ENCODE measurements around the gene CATSPERZ. TPM values are rescaled to one million over a fixed set of nuclear protein-coding genes. Genes with fewer than 3 reads are reported as not detected.
A peak's percentile ranks its signal among the peaks of the same experiment; 100 is the strongest.

CATSPERZ gene
- total and polyA plus RNA-seq, 2 of the 8 experiments (the other 6 are each of a cell fraction or from before 2014, with no cell fraction given) = 0.77 TPM; not detected in 1

GRCh38 chr11:64305075-64305690 lies 5.0 kb downstream of the CATSPERZ start, which contains the start of gene ESRRA:
ESRRA (plus strand) TSS chr11:64305524; CDS start chr11:64307180, 1,656 bp downstream.
- H4K91ac ChIP-seq (replicated peaks; ENCODE audit: insufficient read length, low read length) = peak within 1 kb of the TSS; percentile 98
- 2% methylated on average over 41 of the region's 81 CpGs; no CpG with 5 or more reads in 1 of the 2 experiments for WGBS, 2 experiments (ENCODE audit: extremely low coverage in 1 of 2, insufficient coverage in 1 of 2, insufficient read length in 1 of 2, insufficient replicate concordance in 2 of 2, low coverage in 1 of 2, low lambda C conversion rate in 2 of 2, missing lambda C conversion rate in 1 of 2)
- peak; percentile 99 for DNase-seq (ENCODE audit: low read depth in 1 of 2, low spot score in 2 of 2)

More at GRCh38 chr11:64305075-64305690, 5.0 kb downstream of the CATSPERZ start, which contains the start of gene ESRRA:
- H3K4ac ChIP-seq (replicated peaks; ENCODE audit: insufficient read length, low read depth, low read length) = peak within 1 kb of the TSS; percentile 99
- H3K27me3 ChIP-seq (replicated peaks in 1 of 4; ENCODE audit: control insufficient read depth in 3 of 4, extremely low read depth in 1 of 4, insufficient read depth in 3 of 4, low read length in 3 of 4) = peaks cover 6 to 23% (median 11%) of the 10 kb centered on the region in 4 experiments
- H3K79me1 ChIP-seq (ENCODE audit: low read depth, low read length) = peaks cover 11% of the 10 kb centered on the region; the same call in 1 of the 2 replicates
- peaks cover 0 to 17% of the 10 kb centered on the region in 2 experiments; a peak in 2 of 4 replicates for H3K79me2 ChIP-seq (ENCODE audit: control insufficient read depth in 1 of 2, insufficient read depth in 2 of 2, low read length in 2 of 2)
- peak within 1 kb of the TSS; percentile 80; the same call in 1 of the 2 replicates for H2BK20ac ChIP-seq (ENCODE audit: low read length)
- H3K23me2 ChIP-seq (ENCODE audit: low read depth, low read length) = peaks cover 14% of the 10 kb centered on the region; the same call in 1 of the 2 replicates
- no peak within 1 kb of the TSS for H3K23ac ChIP-seq (ENCODE audit: insufficient read length)
- peaks cover 3 to 15% (median 12%) of the 10 kb centered on the region in 4 experiments; a peak in 6 of 7 replicates for H3K4me1 ChIP-seq (replicated peaks in 1 of 4; ENCODE audit: control insufficient read depth in 3 of 4, insufficient read depth in 4 of 4, low read length in 3 of 4)
- ChIA-PET POLR2A (ENCODE audit: partially characterized antibody) (interaction anchor here (1.0 to 5.6 kb wide), 19 partner anchors 8 to 386 kb away, joined by 3 to 57 read pairs (median 6); partner anchors contain the start of genes BAD, FERMT3, GPR137 and NUDT22), CTCF (ENCODE audit: partially characterized antibody) (interaction anchor here (0.7 to 20.8 kb wide), 19 partner anchors 9 to 340 kb away, joined by 3 to 614 read pairs (median 5); partner anchors contain the start of genes BAD, CCDC88B, FERMT3 and GPR137)
- H3K18ac ChIP-seq (ENCODE audit: extremely low read depth, low read length) = peak within 1 kb of the TSS; percentile 99
- H4K5ac ChIP-seq (ENCODE audit: insufficient read length, low read depth, low read length) = peak within 1 kb of the TSS; percentile 99
- peak within 1 kb of the TSS; percentile 88; the same call in 1 of the 2 replicates for H2BK15ac ChIP-seq (ENCODE audit: low read length)
- H3K9ac ChIP-seq (replicated peaks in 1 of 4; ENCODE audit: extremely low read depth in 1 of 4, low read depth in 3 of 4, low read length in 3 of 4) = peak within 1 kb of the TSS in 3 of 4 experiments; percentile 76 to 88 (median 85); a peak in 6 of 7 replicates
- peak within 1 kb of the TSS; percentile 87 for H3K27ac ChIP-seq (ENCODE audit: low read depth, low read length)
- H3K4me3 ChIP-seq (ENCODE audit: extremely low read depth in 1 of 4, insufficient read depth in 2 of 4, low read depth in 3 of 4, low read length in 4 of 4) = peak within 1 kb of the TSS; percentile 62 to 93 (median 83)
- H2BK12ac ChIP-seq (ENCODE audit: low read depth, low read length) = peak within 1 kb of the TSS; percentile 90
- H4K20me1 ChIP-seq (replicated peaks in 1 of 2; ENCODE audit: control insufficient read depth in 1 of 2, insufficient read depth in 2 of 2, low read length in 2 of 2) = peaks cover 2 to 3% of the 10 kb centered on the region in 2 experiments
- TF ChIP-seq CREB1 (IDR thresholded peaks at IDR 0.05) = peak; percentile 87
- peak; percentile 79 for TF ChIP-seq CEBPB (IDR thresholded peaks at IDR 0.05; ENCODE audit: low read depth, low read length)
- no peak for TF ChIP-seq ZNF274 (IDR thresholded peaks at IDR 0.05; ENCODE audit: borderline replicate concordance, extremely low read depth, low read length)
- no peak for TF ChIP-seq YY1 (IDR thresholded peaks at IDR 0.05; ENCODE audit: low read depth, low read length)
- peak; percentile 9; the same call in 1 of the 2 replicates for TF ChIP-seq SP1 (IDR thresholded peaks at IDR 0.05; ENCODE audit: low read depth, low read length)
- no peak for TF ChIP-seq BRCA1 (IDR thresholded peaks at IDR 0.05; ENCODE audit: low read depth, low read length)
- no peak for TF ChIP-seq RNF2 (IDR thresholded peaks at IDR 0.05; ENCODE audit: borderline replicate concordance, low read depth, low read length, missing control alignments, poor library complexity, severe bottlenecking)
- TF ChIP-seq EGR1 (IDR thresholded peaks at IDR 0.05; ENCODE audit: borderline replicate concordance, low read depth, low read length) = 0 out of 2 replicates have a peak, but pooled peaks have one; percentile 28
- peak; percentile 79 for TF ChIP-seq NRF1 (IDR thresholded peaks at IDR 0.05; ENCODE audit: low read depth, low read length)
- peak; percentile 48 to 82; a peak in 1 of 4 replicates for TF ChIP-seq SIN3A (conservative IDR thresholded peaks at IDR 0.05 in 1 of 2, IDR thresholded peaks at IDR 0.05 in 1 of 2; ENCODE audit: low read depth in 1 of 2, low read length in 2 of 2)
- TF ChIP-seq TAF1 (IDR thresholded peaks at IDR 0.05; ENCODE audit: low read depth, low read length) = peak; percentile 50
- H2AK5ac ChIP-seq (ENCODE audit: low read depth, low read length) = peak within 1 kb of the TSS; percentile 96
- H2AFZ ChIP-seq (ENCODE audit: low read length) = 0 out of 2 replicates have a peak within 1 kb of the TSS, but pooled peaks have one; percentile 36
- peak within 1 kb of the TSS; percentile 97 for H4K8ac ChIP-seq (ENCODE audit: extremely low read depth, insufficient read depth, low read length)
- no peaks in the 10 kb centered on the region; a peak in 1 of 4 replicates for H3K9me3 ChIP-seq (ENCODE audit: insufficient read depth in 2 of 2, low read depth in 1 of 2, low read length in 1 of 2)
- FAIRE-seq = no peak
- peak within 1 kb of the TSS; percentile 92 for H2BK120ac ChIP-seq (replicated peaks; ENCODE audit: low read depth, low read length)
- no peaks in the 10 kb centered on the region for H3K36me3 ChIP-seq (ENCODE audit: control insufficient read depth in 2 of 4, insufficient read depth in 4 of 4, low read length in 3 of 4)
- H2BK5ac ChIP-seq (ENCODE audit: low read depth, low read length) = peak within 1 kb of the TSS; percentile 98
- no peak within 1 kb of the TSS for H3K14ac ChIP-seq (ENCODE audit: insufficient read length)
- peak within 1 kb of the TSS; percentile 97 for H3K56ac ChIP-seq (replicated peaks; ENCODE audit: insufficient read length, low read depth, low read length)
- peak within 1 kb of the TSS; percentile 96 to 98 for H3K4me2 ChIP-seq (ENCODE audit: insufficient read depth in 1 of 2, low read depth in 2 of 2, low read length in 2 of 2)
